SK-N-SH (cell line): Measurements from ENCODE around the gene ANKRD44. TPM values are rescaled to one million over a fixed set of nuclear protein-coding genes. Genes with fewer than 3 reads are reported as not detected.

Source experiments
- CTCF ChIA-PET: fragments of 300-600, 350-600 bp; formaldehyde crosslinking; extraction: SDS; loops from one replicate; lab custom pipeline; 2021; lab: Yijun Ruan, JAX
- POLR2A ChIA-PET: fragments of 350-600 bp; sonication (Branson Sonifier 250); formaldehyde crosslinking; extraction: SDS; loops from one replicate; lab custom pipeline; 2020; ENCODE audit warnings: antibody characterized with exemption, inconsistent platforms; lab: Yijun Ruan, JAX
- DNase-seq: peaks from one replicate; pipeline ENCODE4 v3.0.0; 2012
- H2AFZ ChIP-seq: fragments of 200-600 bp; sonication (generic); 2 replicates; pipeline ENCODE4 v1.8.1; 2016; ENCODE audit warnings: antibody characterized with exemption, mild to moderate bottlenecking, low read depth
- H3F3A ChIP-seq: fragments of 200-600 bp; sonication (generic); replicated peaks from 2 replicates; pipeline ENCODE3; 2016; ENCODE audit warnings: antibody characterized with exemption, mild to moderate bottlenecking; ENCODE audit not compliant: insufficient read depth
- H3K27ac ChIP-seq, 2 experiments: fragments of 200-500 bp in 1 of 2; fragments of 200-600 bp in 1 of 2; sonication (Bioruptor generic) in 1 of 2; sonication (generic), shearing (Covaris generic) in 1 of 2; 2 replicates each; pipeline versions ENCODE4 v1.5.1 to v1.6.1; 2014 to 2016; ENCODE audit warnings: low read depth in 2 of 2, inconsistent platforms in 1 of 2, low read length in 1 of 2, mild to moderate bottlenecking in 1 of 2, mixed read lengths in 1 of 2
- H3K27me3 ChIP-seq: fragments of 200-600 bp; sonication (generic), shearing (Covaris generic); 2 replicates; pipeline ENCODE4 v1.6.1; 2016; ENCODE audit warnings: mixed run types; ENCODE audit not compliant: insufficient read depth
- H3K36me3 ChIP-seq, 2 experiments: fragments of 200-500 bp in 1 of 2; fragments of 200-600 bp in 1 of 2; sonication (Bioruptor generic) in 1 of 2; sonication (generic) in 1 of 2; replicated peaks in 1 of 2; 2 replicates each; pipeline versions ENCODE3 to v1.5.1; 2014 to 2016; ENCODE audit warnings: low read length in 1 of 2, mild to moderate bottlenecking in 1 of 2; ENCODE audit not compliant: insufficient read depth in 2 of 2, control insufficient read depth in 1 of 2
- H3K4me1 ChIP-seq, 2 experiments: fragments of 200-500 bp in 1 of 2; fragments of 200-600 bp in 1 of 2; sonication (Bioruptor generic) in 1 of 2; sonication (generic), shearing (Covaris generic) in 1 of 2; 2 replicates each; pipeline versions ENCODE4 v1.5.1 to v1.6.1; 2014 to 2016; ENCODE audit warnings: low read depth in 1 of 2, low read length in 1 of 2, mixed run types in 1 of 2; ENCODE audit not compliant: insufficient read depth in 2 of 2, control insufficient read depth in 1 of 2
- H3K4me2 ChIP-seq: fragments of 200-600 bp; sonication (generic), shearing (Covaris generic); 2 replicates; pipeline ENCODE4 v1.6.1; 2017; ENCODE audit warnings: mixed run types
- H3K4me3 ChIP-seq, 2 experiments: fragments of 200-500 bp in 1 of 2; fragments of 200-600 bp in 1 of 2; sonication (Bioruptor generic) in 1 of 2; sonication (generic), shearing (Covaris generic) in 1 of 2; 2 replicates each; pipeline versions ENCODE4 v1.5.1 to v1.8.1; 2014 to 2016; ENCODE audit warnings: low read depth in 2 of 2, inconsistent platforms in 1 of 2, low read length in 1 of 2, mild to moderate bottlenecking in 1 of 2, mixed read lengths in 1 of 2, moderate library complexity in 1 of 2
- H3K79me2 ChIP-seq: fragments of 200-600 bp; sonication (generic); 2 replicates; pipeline ENCODE4 v1.8.1; 2017; ENCODE audit warnings: mild to moderate bottlenecking; ENCODE audit not compliant: insufficient read depth
- H3K9ac ChIP-seq: fragments of 200-600 bp; sonication (generic); 2 replicates; pipeline ENCODE4 v1.6.1; 2017; ENCODE audit warnings: mixed run types
- H3K9me2 ChIP-seq: fragments of 200-600 bp; sonication (generic); 2 replicates; pipeline ENCODE4 v1.6.1; 2017; ENCODE audit warnings: mixed run types
- H3K9me3 ChIP-seq: fragments of 200-600 bp; sonication (generic); 2 replicates; pipeline ENCODE4 v1.6.1; 2017; ENCODE audit warnings: mixed run types, mild to moderate bottlenecking, moderate library complexity
- H4K20me1 ChIP-seq: fragments of 200-600 bp; sonication (generic); 2 replicates; pipeline ENCODE4 v1.6.1; 2017; ENCODE audit warnings: mild to moderate bottlenecking, mixed run types; ENCODE audit not compliant: insufficient read depth
- ELF1 ChIP-seq: IDR thresholded peaks from 2 replicates; pipeline ENCODE4 v1.4.0; 2012
- EP300 ChIP-seq, 2 experiments: IDR thresholded peaks; 2 replicates each; pipeline versions ENCODE4 v1.4.0 to v1.6.1; 2012; ENCODE audit warnings: borderline replicate concordance in 1 of 2, low read depth in 1 of 2, low read length in 1 of 2
- EZH2phosphoT487 ChIP-seq: fragments of 200-600 bp; sonication (generic); IDR thresholded peaks from 2 replicates; pipeline ENCODE4 v1.6.1; 2017; ENCODE audit warnings: low read depth, mixed run types, mild to moderate bottlenecking, antibody characterized with exemption, moderate library complexity, borderline replicate concordance
- FOXJ3 ChIP-seq: sonication (generic); formaldehyde crosslinking; IDR thresholded peaks from 2 replicates; pipeline ENCODE4 v1.5.1; 2020; ENCODE audit warnings: mild to moderate bottlenecking, missing genetic modification reagents
- FOXM1 ChIP-seq: IDR thresholded peaks from 2 replicates; pipeline ENCODE4 v1.4.0; 2012; ENCODE audit warnings: low read depth, mild to moderate bottlenecking
- JUND ChIP-seq: IDR thresholded peaks from 2 replicates; pipeline ENCODE4 v1.4.0; 2012
- MAX ChIP-seq: IDR thresholded peaks from 2 replicates; pipeline ENCODE4 v1.4.0; 2012; ENCODE audit warnings: low read depth
- MXI1 ChIP-seq: IDR thresholded peaks from 2 replicates; pipeline ENCODE4 v1.6.1; 2012; ENCODE audit warnings: mild to moderate bottlenecking, low read depth, low read length, improper control_type of control experiment
- RAD21 ChIP-seq: IDR thresholded peaks from 2 replicates; pipeline ENCODE4 v1.6.1; 2012; ENCODE audit warnings: mild to moderate bottlenecking, low read length
- RCOR1 ChIP-seq: fragments of 150-350 bp; IDR thresholded peaks from 2 replicates; pipeline ENCODE4 v1.6.1; 2017; ENCODE audit warnings: antibody characterized with exemption, low read length
- REST ChIP-seq: IDR thresholded peaks from 2 replicates; pipeline ENCODE4 v1.6.1; 2012; ENCODE audit warnings: mild to moderate bottlenecking, low read depth, low read length, moderate library complexity
- SIN3A ChIP-seq: IDR thresholded peaks from 2 replicates; pipeline ENCODE4 v1.6.1; 2012; ENCODE audit warnings: low read depth, mild to moderate bottlenecking, low read length, moderate library complexity, borderline replicate concordance
- SMC3 ChIP-seq: IDR thresholded peaks from 2 replicates; pipeline ENCODE4 v1.6.1; 2012; ENCODE audit warnings: low read depth, low read length, improper control_type of control experiment
- TAF1 ChIP-seq: IDR thresholded peaks from 2 replicates; pipeline ENCODE4 v1.6.1; 2012; ENCODE audit warnings: low read depth, mild to moderate bottlenecking, low read length, moderate library complexity, borderline replicate concordance
- USF2 ChIP-seq: fragments of 150-350 bp; IDR thresholded peaks from 2 replicates; pipeline ENCODE4 v1.6.1; 2017; ENCODE audit warnings: antibody characterized with exemption, low read length, low read depth, borderline replicate concordance
- YY1 ChIP-seq: IDR thresholded peaks from 2 replicates; pipeline ENCODE4 v1.4.0; 2012; ENCODE audit warnings: low read depth, mild to moderate bottlenecking
- WGBS: methylation state at CpG from one replicate; pipeline ENCODE4 v1.1.6; 2017; ENCODE audit warnings: low lambda C conversion rate; 5-methylcytosine and 5-hydroxymethylcytosine counted together
- polyA plus RNA-seq, 3 experiments: library from polyadenylated mRNA; depleted of rRNA; stranded (reverse); fragments of >200 nt; gene quantifications; 2 replicates each; pipeline ENCODE4 v1.2.3, GENCODE V29; 2012
- TF ChIP-seq, protein P1 (sequence below): fragments of 200-600 bp; sonication (generic); IDR thresholded peaks from 2 replicates; pipeline ENCODE4 v1.6.1; 2017; ENCODE audit warnings: antibody characterized with exemption, mild to moderate bottlenecking, moderate library complexity
- TF ChIP-seq, protein P2 (sequence below): IDR thresholded peaks from 2 replicates; pipeline ENCODE4 v1.4.0; 2012; ENCODE audit warnings: low read depth, borderline replicate concordance
- TF ChIP-seq, protein P3 (sequence below): IDR thresholded peaks from 2 replicates; pipeline ENCODE4; 2012
- TF ChIP-seq, protein P4 (sequence below): fragments of 150-350 bp; IDR thresholded peaks from 2 replicates; pipeline ENCODE4 v1.6.1; 2016; ENCODE audit warnings: mild to moderate bottlenecking, low read depth, low read length

ANKRD44 gene
- polyA plus RNA-seq, 1 of the 3 experiments (the other 2 are of a cell fraction), result 12.5 TPM

DNA sequence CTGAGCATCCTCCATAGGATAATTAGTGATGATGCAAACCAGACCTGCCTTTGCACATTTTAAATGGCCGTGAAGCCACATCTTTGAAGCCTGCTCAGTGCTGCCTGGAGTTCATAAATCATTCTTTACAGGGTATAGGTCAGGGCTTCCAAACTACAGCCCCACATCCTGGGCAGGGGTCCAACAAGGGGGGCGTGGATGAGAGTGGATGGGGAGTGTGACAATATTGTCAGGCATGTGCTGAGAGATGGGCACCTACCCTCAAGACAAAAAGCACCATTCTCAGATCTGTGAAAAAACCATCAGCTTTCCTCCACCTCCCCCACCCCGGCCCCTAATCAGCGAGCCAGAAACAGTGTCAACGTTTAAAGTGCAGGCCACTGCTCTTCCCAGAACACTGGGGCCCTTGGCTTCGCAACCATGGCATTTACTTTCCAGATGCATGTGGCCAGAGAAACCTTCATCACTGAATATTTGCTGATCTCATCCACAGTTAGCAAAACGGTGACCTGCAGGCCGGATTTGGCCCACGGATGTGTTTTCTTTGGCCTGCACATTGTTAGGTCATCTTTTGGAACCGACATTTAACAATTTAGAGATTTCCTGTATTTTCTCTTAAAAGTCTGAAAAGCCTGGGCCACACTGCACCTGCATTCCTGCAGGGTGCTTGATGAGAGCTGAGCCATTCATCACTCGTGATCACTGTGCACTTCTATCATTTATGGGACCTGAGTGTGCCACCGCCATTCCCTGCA lies 130.7 kb downstream of the ANKRD44 start (continued):
- TF ChIP-seq REST (no peak), EZH2phosphoT487 (no peak), SIN3A (no peak), ELF1 (no peak), MAX (peak; percentile 82), USF2 (no peak)
- TF ChIP-seq, all 33 proteins: peak for 17

- Histone ChIP-seq H3F3A (peaks cover 14% of the 10 kb centered on the region), H3K4me2 (no peak overlapping the region), H3K9me2 (no peaks in the 10 kb centered on the region), H3K9me3 (no peaks in the 10 kb centered on the region), H4K20me1 (no peaks in the 10 kb centered on the region), H3K79me2 (no peaks in the 10 kb centered on the region), H3K27me3 (no peaks in the 10 kb centered on the region), H3K9ac (no peak overlapping the region), H3K36me3 (no peaks in the 10 kb centered on the region), H3K4me3 (no peak overlapping the region), H2AFZ (no peak overlapping the region), H3K4me1 (peaks cover 6 to 39% of the 10 kb centered on the region in 2 experiments; a peak in 3 of 4 replicates), H3K27ac (no peak overlapping the region)
- CTCF ChIA-PET, result interaction anchor here (1.1 to 7.2 kb wide), 3 partner anchors 8 to 63 kb away, joined by 3 to 43 read pairs (median 5); no protein-coding TSS in a partner anchor
- TF ChIP-seq FOXM1 (no peak), ELF1 (no peak), MXI1 (no peak), YY1 (no peak), JUND (no peak), RAD21 (no peak), EZH2phosphoT487 (no peak), TAF1 (no peak), EP300 (IDR thresholded peaks at IDR 0.05; ENCODE audit: borderline replicate concordance in 1 of 2, low read depth in 1 of 2, low read length in 1 of 2) (no peak), FOXJ3 (CRISPR knock-in tag) (no peak), SMC3 (no peak), RCOR1 (no peak)
- TF ChIP-seq, protein P1, sequence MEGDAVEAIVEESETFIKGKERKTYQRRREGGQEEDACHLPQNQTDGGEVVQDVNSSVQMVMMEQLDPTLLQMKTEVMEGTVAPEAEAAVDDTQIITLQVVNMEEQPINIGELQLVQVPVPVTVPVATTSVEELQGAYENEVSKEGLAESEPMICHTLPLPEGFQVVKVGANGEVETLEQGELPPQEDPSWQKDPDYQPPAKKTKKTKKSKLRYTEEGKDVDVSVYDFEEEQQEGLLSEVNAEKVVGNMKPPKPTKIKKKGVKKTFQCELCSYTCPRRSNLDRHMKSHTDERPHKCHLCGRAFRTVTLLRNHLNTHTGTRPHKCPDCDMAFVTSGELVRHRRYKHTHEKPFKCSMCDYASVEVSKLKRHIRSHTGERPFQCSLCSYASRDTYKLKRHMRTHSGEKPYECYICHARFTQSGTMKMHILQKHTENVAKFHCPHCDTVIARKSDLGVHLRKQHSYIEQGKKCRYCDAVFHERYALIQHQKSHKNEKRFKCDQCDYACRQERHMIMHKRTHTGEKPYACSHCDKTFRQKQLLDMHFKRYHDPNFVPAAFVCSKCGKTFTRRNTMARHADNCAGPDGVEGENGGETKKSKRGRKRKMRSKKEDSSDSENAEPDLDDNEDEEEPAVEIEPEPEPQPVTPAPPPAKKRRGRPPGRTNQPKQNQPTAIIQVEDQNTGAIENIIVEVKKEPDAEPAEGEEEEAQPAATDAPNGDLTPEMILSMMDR, result no peak
- TF ChIP-seq, protein P2, sequence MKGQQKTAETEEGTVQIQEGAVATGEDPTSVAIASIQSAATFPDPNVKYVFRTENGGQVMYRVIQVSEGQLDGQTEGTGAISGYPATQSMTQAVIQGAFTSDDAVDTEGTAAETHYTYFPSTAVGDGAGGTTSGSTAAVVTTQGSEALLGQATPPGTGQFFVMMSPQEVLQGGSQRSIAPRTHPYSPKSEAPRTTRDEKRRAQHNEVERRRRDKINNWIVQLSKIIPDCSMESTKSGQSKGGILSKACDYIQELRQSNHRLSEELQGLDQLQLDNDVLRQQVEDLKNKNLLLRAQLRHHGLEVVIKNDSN, result no peak
- TF ChIP-seq, protein P3, sequence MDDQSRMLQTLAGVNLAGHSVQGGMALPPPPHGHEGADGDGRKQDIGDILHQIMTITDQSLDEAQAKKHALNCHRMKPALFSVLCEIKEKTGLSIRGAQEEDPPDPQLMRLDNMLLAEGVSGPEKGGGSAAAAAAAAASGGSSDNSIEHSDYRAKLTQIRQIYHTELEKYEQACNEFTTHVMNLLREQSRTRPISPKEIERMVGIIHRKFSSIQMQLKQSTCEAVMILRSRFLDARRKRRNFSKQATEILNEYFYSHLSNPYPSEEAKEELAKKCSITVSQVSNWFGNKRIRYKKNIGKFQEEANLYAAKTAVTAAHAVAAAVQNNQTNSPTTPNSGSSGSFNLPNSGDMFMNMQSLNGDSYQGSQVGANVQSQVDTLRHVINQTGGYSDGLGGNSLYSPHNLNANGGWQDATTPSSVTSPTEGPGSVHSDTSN, result no peak
- TF ChIP-seq, protein P4, sequence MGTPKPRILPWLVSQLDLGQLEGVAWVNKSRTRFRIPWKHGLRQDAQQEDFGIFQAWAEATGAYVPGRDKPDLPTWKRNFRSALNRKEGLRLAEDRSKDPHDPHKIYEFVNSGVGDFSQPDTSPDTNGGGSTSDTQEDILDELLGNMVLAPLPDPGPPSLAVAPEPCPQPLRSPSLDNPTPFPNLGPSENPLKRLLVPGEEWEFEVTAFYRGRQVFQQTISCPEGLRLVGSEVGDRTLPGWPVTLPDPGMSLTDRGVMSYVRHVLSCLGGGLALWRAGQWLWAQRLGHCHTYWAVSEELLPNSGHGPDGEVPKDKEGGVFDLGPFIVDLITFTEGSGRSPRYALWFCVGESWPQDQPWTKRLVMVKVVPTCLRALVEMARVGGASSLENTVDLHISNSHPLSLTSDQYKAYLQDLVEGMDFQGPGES, result no peak
- DNase-seq, result no peak
- POLR2A ChIA-PET, result no interaction called here
- WGBS, result 0% methylated on average over 1 of the region's 1 CpG
These were observed 134.1 kb downstream of the ANKRD44 start for GRCh38 chr2:197176522-197176921.
